G401.6 (cell line): ENCODE data around the gene ACADSB.

ENCODE experiments used
- FAIRE-seq: peaks from 2 replicates; lab custom pipeline; 2012; peaks lifted over from hg19 to GRCh38; lab: Jason Lieb, UNC

The ACADSB gene

DNA sequence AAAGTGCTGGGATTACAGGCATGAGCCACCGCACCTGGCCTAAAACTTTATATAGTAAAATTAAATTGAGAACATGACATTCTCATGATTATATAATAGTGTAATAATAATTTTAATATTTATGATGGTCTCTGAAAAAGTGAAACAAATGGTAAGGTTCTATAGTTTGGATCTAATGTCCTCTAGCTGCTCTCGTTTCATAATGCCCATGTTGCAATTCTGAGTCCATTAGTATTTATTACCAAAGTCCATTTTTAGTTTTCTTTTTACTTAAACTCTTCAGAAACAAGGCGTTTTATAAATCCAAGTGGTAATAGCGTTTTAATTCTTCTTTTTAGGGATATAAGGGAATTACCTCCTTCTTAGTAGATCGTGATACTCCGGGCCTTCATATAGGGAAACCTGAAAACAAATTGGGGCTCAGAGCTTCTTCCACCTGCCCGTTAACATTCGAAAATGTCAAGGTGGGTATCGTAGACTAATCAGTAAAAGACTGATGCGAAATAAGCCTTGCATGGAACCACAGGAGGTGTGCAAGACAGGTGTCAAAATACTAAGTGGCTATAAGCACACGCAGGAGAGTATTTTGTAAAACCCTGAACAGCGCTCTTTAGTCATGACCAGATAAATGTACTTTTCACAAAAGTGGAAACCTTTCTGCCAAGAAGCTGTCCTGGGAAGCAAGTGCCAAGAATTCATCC, 34.1 kb downstream of the ACADSB start:
- FAIRE-seq: no peak

DNA sequence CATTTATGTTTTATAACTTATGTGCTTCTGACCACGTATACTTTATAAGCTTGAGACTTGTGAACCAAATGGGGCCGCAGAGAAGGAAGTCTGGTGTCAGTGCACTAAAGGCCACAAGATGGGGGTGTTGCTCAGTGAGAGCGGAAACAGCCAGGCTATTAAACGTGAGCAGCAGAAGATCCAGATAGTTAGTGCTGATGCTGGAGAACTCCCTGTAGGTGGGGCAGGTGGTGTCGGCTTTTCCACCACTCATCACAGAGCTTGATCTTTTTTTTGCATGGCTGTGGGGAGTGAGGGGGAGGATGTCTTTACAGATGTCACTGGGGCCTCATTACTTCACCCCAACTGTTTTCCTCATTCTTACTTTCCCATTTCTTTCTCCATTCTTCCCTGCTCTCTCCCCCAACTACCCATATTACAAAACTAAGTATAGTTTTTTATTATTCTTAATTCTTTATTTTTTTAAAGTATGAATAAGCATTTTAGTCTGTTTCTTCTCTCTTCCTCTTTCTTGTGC, 34.7 kb downstream of the ACADSB start:
- FAIRE-seq: peak; percentile 87

DNA sequence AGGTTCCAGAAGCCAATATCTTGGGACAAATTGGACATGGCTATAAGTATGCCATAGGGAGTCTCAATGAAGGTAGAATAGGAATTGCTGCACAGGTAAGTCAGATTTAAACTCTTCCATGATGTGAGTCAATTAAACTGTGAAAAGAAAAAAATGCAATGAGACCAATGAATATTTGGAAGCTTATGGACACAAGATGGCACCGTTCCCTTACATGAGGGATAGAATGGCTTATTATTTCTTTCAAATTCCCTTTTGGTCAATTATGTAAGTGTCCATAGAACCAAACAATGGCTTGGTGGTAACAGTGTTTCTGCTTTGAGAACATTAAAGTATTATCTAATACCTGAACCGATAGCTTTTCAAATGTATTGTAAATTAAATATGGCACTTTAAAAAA, 35.6 kb downstream of the ACADSB start:
- FAIRE-seq: peak; percentile 63

DNA sequence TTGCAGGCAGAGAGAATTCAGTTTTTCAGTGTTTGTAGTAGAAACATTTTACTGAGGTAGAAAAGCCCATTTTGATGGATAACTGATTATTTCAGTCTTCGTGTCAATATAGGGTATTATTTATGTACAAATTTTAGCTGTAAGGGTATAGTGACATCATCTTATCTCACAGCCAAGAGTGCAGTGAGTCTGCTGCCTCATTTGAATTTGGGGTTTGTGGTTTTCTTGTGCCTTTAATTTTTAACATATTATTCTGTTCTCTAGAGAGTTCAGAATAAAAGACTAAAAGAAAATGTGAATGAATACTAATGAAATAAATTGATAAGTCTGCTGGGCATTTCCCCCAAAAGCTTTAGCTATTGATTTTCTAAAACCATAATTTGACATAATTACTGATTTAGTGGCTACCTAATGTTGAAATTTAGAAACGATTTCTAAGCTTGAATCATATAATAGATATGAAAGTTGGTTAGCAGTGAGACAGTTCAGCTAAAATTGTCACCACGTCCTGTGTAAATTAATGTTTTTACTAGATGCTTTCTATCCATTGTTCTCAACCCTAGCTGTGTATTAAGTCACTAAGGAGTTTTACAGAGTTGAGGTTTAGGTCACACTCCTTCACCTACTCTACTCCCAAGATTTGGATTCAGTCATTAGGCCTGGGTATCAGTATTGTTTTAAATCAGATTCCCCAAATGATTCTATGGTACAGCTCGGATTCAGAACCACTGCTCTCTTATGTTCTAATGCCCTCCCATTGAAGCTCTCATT, 37.3 kb downstream of the ACADSB start:
- no peak for FAIRE-seq

DNA sequence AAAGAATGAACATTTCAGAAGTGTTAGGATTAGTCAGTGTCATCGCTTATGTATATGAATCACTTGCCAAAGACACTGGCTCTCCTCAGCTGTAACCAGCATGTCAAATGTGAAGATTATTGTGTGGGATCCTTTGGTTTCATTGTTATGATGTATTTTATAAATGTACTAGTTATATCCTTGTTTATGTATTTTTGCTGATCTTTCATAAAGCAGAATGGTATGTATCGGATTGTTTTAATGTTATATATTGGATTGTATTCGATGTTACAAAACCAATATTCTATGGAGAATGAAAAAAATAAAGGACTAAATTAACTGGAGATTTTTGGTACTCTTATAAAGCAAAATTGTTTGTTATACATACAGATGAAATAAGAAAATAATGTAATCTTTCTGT, 49.2 kb downstream of the ACADSB start:
- FAIRE-seq: peak; percentile 28

DNA sequence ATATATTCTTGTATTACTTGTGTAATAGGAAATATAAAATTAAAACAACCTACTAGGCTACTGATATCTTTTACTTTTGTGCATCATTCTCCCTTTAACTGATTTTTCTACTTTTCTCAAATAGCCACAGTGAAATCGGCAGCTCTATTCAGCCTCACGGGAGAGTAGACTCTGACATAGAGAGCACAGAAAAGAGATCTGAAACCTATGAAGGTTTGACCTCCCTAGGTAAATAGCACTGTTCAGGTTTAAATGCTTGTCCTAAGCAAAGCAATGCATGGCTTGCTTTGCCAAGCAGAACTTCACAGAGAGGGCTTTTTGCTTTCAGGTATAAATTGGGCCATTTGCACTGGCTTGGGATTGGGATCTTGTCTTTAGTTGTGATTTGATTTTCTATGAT, 53.1 kb downstream of the ACADSB start:
- no peak for FAIRE-seq

DNA sequence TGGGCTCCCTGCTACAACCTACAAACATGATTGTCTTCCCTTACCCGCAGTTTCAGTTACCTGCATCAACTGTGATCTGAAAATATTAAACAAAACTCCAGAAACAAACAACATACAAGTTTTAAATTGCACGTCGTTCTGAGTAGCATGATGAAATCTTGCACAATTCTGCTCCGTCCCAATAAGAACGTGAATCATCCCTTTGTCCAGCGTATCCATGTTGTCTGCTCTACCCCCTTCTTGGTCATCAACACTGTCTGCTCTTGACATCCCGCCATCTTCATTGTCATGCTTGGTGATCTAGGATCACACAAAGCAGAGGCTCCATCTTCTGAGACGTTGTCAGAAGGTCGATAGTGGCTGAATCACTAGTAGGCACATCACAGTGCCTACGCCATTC, 53.9 kb downstream of the ACADSB start:
- FAIRE-seq: no peak

DNA sequence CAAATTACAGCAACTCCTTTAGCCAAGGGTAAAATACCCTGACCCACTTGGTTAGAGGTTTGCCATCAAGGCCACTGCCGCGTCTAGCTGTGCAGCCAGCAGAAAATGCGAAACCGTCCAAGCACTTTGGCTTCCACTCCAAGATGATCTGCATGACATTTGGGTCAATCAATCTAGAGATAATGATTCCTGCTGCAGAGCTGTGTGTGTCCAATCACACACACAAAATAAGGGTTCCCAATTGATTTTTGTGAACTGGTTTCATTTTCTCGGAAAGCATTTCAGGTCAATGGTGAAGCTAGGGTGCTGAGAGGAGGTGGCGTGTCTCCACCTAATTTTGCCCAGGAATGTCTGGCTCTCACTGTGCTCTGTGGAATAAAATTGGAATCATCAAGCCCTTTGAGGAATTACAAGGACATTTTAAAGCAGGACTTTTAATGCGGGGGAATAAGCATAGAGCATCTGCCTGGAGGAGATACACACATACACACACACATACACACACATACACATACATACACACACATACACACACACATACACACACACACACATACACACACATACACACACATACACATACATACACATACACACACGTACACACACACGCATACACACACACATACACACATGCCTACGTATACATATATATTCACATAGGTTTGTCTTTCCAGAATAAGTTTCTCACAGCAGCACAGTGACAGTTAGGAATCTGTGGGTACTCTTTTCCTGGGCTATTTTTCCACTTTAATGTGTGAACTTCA, 59.5 kb downstream of the ACADSB start:
- no peak for FAIRE-seq

DNA sequence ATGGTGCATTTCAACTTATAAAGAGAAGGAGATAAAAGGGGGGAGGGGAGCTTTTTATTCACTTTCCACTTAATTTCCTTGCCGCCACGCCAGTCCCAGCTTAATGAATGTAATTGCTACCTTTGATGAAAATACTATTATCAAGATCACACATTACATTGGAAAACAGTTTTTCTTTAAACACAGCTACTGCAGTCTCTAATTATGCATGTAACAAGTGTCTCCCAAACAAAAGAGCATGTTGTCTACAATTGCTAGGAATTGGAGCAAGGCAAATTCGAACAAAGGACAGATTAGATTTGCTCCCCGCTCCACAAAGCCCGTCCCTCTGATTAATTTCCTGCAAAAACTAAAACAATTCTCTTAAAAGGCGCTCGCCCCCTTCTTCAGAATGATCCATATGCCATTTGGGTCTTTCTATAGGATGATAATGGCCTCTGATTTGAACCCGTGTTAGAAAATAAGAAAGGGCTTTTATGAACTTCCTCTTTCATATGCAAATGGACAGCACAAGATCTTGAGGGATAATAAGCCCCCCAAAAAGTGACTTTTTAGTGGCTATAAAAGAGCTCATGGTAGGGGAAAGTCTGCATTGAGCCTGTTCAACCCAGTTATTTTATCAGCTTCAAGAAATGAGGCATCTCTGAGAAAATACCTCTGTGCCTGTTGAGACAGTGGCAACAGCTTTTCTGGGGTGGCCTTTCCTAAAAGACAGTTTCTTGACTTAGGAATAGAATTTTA, 60.6 kb downstream of the ACADSB start:
- no peak for FAIRE-seq

DNA sequence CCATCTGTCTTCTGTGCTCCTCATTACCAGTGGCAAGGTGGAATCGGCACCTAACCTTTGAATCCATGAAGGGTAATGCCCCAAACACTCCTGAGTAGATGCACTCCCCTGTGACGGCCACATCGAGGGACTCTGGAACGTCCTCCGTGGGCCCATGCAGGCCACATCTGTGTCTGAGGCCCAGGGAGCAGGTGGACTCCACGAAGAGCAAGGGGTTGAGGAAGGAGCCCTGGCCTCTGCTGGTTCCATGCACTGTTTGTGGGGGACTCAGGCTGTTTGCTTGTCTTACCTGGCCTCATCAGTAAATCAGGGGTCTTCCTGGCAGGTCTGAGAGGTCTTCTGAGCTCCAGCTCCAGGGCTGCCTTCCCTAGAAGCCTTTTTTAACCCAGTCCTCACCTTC, 64.4 kb downstream of the ACADSB start:
- FAIRE-seq: no peak

DNA sequence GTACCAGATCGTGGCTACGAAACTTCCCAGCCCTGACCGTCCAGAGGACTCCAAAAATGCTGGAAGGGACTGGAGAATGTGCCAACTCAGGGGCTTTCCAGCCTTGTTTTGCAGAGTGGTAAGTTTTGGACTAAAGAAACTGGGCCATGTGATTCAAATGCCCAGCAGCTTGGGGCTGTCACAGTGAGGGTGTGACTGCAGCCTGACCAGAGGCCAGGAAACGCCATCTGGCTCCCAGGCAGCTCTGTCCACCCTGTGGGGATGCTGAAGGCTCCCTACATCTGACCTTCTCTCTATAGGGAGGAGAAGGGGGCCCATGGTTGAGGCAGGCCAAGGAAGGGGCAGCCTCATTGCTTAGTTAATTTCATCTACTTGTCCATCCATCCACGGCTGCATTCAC, 65.4 kb downstream of the ACADSB start:
- no peak for FAIRE-seq

DNA sequence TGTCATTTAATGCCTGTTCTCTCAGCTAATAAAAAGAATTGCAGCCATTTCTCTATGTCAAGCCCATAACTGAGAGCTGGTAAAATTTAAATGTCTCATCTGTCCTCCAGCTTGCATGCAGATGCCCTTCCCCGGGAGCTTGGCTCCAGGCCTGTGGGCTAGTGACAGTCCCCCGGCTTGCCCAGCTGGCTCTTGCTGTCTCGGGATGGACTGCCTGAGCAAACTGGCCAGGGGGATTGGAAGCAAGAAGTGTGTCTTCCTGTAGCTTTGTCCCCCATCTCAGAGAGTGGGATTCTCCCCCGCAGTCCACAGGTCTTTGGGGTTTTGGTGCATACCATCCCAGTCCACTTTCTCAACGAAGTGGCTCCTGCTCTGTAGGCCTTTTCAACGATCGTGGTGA, 73.1 kb downstream of the ACADSB start:
- no peak for FAIRE-seq

DNA sequence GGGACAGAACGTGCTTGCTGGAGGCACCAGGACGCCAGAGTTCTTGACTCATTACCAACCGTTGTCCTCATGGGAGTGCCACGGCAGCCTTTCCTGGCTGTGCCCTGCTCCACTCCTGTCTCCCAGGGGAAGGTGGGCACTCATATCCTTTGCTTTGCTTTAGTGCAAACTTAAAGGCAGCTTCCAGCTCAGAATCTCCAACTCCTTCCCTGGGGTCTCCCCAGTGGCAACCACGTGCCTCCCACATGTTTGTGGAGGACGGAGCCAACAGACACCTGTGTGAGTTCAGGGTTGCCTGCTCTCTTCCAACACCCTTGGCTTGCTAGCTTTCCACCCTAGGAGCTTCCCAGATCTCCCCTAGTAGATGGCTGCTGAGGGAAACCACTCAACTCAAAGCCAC, 75.0 kb downstream of the ACADSB start:
- no peak for FAIRE-seq

DNA sequence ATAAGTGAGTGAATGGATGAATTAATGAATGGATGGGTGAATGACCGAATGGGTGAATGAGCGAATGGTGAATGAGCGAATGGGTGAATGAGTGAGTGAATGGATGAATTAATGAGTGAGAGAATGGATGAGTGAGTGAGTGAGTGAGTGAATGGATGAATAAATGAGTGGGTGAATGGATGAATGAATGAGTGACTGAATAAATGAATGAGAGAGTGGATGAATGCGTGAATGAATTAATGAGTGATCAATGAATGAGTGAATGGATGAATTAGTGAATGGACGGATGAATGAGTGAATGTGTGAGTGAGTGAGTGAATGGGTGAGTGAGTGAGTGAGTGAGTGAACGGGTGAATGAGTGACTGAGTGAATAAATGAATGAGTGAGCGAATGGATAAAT, 77.5 kb downstream of the ACADSB start:
- FAIRE-seq: no peak

DNA sequence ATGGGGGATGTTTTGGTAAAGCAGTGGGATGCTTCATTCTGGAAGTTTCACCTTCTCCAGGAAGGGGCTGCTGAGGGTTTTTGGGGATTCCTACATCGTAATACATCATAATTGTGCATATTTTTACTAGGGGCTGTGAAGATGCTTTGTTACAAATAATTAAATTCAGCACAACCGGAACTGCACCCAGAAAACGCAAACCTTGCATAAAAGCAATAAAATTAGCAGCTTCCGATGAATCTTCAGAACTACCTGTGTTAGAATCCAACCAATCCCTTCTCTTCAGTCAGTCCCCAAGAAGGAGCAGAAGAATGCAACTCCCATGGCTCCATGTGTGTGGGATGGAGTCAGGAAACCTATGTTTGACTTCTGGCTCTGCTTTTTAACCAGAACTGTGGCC, 78.5 kb downstream of the ACADSB start:
- no peak for FAIRE-seq

DNA sequence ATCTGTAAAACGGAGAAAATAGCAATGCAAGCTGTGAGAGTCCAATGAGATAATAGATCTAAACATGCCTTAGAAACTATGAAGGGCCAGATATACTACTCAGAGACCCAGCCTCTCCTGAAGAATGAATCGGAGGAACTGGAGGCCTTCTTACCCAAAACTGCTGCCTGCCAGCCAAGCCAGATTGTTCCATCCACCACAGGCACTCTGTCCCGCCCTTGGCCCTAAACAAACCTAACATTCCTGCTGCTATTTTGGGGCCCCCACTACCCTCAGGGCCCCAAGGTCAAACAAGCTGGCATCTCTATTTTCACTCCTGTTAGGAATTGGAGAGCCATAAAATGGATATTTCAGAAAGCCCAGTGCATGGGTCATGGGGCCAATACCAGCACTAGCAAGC, 79.0 kb downstream of the ACADSB start:
- no peak for FAIRE-seq

DNA sequence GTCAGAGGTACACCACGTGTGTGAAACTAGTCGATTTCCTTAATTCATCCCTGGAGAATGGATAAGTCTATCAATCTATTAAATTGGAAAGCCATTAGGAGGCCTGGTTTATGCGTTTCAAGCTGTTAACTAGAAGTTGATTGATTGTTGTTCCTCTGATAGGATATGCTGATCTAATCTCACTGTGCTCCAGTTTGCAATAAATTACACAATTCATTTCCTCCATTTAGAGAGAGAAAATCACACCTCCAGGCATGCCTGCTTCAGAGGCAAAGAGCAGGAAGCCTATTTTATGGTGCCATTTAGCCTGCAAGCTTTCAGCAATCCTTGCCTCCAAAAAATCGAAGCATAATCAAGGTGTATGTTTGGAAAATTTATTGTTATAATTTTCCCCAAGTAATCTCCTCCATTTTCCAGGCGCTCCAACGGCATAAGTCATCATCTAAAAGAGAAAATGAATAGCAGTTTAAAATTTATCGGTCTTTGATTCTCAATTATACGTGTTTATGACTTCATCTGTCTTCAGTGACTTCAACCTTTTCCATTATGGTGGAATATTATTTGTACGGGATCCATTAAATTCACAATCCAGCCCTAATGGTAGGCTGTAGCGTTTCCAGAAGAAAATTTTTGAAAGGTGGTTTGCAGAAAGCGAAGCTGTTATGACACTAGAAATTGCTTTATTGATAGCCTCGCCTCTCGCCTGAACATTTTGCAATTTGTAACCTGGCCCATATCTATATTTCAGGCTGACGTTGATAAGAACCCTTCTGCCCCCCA, 84.0 kb downstream of the ACADSB start:
- no peak for FAIRE-seq

DNA sequence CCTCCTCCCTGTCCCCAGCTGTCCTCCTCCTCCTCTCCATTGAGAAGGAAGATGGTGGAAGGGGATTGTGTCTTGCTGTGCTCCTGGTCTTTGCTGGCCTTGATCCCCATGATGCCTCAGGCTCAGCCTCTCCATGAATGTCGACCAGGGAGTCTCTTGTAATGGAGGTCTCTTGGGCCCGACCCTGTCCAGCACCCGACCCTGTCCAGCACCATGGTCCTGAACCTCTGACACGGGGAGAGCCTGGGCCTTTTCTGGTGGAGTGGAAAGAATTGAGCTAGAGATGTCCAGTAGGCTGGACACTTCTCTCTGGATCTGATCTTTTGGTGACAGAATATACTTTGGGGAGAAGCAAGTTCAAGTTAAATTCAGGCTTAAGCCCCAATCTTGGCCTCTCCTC, 84.7 kb downstream of the ACADSB start:
- no peak for FAIRE-seq

DNA sequence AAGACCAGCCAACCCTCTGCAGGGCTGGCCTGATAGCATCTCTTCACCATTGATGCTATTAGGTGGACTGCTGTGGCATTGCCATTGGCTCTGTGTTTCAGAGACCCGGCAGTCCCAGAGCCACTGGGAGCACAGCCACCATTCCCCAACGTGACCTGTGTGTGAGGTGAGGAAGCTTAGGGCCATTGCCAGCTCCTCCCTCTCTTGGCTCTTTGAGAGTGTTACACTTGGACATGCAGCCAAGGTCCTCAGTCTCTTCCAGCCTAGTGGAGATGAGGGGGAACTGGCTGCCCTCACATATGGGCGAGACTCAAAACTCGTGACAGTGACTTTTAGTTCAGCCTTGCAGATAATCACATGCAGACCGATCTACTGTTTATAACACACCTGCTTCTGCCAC, 87.6 kb downstream of the ACADSB start:
- FAIRE-seq: no peak

DNA sequence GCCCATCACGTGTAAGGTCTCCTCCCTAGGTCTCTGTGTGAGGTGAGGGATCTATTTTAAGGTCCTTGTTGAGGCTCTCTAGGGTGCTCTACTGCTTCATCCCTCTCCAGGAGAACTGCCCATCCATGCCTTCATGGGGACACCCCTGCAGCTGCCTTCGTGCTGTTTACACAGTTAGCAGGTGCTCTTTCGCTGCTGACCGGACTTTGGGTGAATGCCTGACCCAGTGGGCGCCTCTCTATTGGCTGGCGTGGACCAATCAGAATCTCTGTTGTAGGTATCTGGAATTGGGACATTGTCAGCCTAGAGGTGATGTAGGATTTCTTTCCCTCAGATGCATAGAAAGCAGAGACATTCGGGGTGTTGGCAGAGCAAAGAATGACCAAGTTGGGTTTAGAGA, 88.2 kb downstream of the ACADSB start:
- no peak for FAIRE-seq

DNA sequence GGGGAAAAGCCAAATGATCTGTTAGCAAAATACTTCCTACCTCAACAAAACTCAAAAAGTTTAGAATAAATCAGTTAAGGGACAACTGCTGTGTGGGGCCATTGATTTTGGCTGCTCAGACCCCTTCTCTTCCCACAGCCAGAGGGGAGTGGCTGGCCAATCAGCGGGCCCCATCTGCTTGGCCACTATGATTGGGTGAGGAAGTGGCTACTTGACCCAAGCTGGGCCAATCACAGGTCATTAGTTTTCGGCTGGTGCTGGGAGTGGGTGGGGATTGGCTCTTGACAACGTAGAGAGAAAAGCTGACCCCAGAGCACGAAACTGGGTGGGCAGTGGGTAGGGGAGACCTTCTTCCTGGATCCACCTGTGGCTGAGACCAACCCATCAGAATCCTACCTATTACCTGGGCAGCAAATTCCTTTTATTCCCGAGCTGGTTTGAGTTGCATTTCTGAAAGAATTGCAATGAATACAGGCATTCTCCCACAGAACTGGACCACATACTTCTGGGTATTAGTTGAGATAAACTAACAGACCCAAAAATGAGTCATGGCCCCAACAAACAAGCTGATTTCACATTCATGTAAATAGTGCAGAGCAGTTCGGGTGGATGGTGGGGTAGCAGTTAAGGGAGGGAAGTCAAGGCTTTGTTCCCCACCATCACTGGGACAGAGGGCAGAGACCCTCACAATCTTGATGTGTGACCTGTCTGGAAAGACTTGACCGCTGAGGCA, 91.4 kb downstream of the ACADSB start:
- FAIRE-seq: no peak
